Keratinocyte (primary cell): ENCODE measurements around the gene TEDC2. TPM values are rescaled to one million over a fixed set of nuclear protein-coding genes. Genes with fewer than 3 reads are reported as not detected.

Experiments
- DNase-seq: peaks from one replicate; pipeline ENCODE4 v3.0.0-alpha.2; 2011; ENCODE audit warnings: low read depth, missing footprints, low spot score
- FAIRE-seq: peaks from 2 replicates; lab custom pipeline; 2011; peaks lifted over from hg19 to GRCh38; lab: Jason Lieb, UNC
- H2AFZ ChIP-seq: 2 replicates; pipeline ENCODE4 v1.6.0; 2012; ENCODE audit warnings: low read length, control low read depth, inconsistent platforms; ENCODE audit not compliant: control insufficient read depth
- H3K27ac ChIP-seq: 2 replicates; pipeline ENCODE4 v1.5.1; 2011; ENCODE audit warnings: low read length; ENCODE audit not compliant: control insufficient read depth, insufficient read depth
- H3K27me3 ChIP-seq: 3 replicates; pipeline ENCODE4 v1.6.0; 2011; ENCODE audit warnings: low read length; ENCODE audit not compliant: control insufficient read depth, insufficient read depth; ENCODE audit errors: extremely low read depth
- H3K36me3 ChIP-seq, 2 experiments: 2 replicates in 1 of 2; 3 replicates in 1 of 2; pipeline ENCODE4 v1.5.1; 2011; ENCODE audit warnings: low read length in 2 of 2, mild to moderate bottlenecking in 1 of 2; ENCODE audit not compliant: control insufficient read depth in 2 of 2, insufficient read depth in 2 of 2; ENCODE audit errors: extremely low read depth in 1 of 2
- H3K4me1 ChIP-seq: 3 replicates; pipeline ENCODE4 v1.5.1; 2011; ENCODE audit warnings: low read length; ENCODE audit not compliant: control insufficient read depth, insufficient read depth; ENCODE audit errors: extremely low read depth
- H3K4me2 ChIP-seq: 3 replicates; pipeline ENCODE4 v1.6.0; 2011; ENCODE audit warnings: low read depth, low read length; ENCODE audit not compliant: control insufficient read depth, insufficient read depth; ENCODE audit errors: extremely low read depth
- H3K4me3 ChIP-seq, 3 experiments: fragments of 200-600 bp in 1 of 3; sonication (generic) in 1 of 3; 2 replicates in 2 of 3; 3 replicates in 1 of 3; pipeline ENCODE4 v1.5.1; 2011 to 2016; ENCODE audit warnings: low read length in 3 of 3, mild to moderate bottlenecking in 3 of 3, control low read depth in 2 of 3, inconsistent platforms in 1 of 3, low read depth in 1 of 3, mixed read lengths in 1 of 3, mixed run types in 1 of 3, moderate library complexity in 1 of 3; ENCODE audit not compliant: control insufficient read depth in 2 of 3, insufficient read depth in 2 of 3; ENCODE audit errors: extremely low read depth in 1 of 3
- H3K79me2 ChIP-seq: 2 replicates; pipeline ENCODE4 v1.6.0; 2012; ENCODE audit warnings: low read length; ENCODE audit not compliant: control insufficient read depth, insufficient read depth
- H3K9ac ChIP-seq: 3 replicates; pipeline ENCODE4 v1.6.0; 2011; ENCODE audit warnings: low read length; ENCODE audit not compliant: control insufficient read depth, insufficient read depth; ENCODE audit errors: extremely low read depth
- H3K9me1 ChIP-seq: 3 replicates; pipeline ENCODE4 v1.6.0; 2011; ENCODE audit warnings: low read length; ENCODE audit not compliant: control insufficient read depth, insufficient read depth; ENCODE audit errors: extremely low read depth
- H3K9me3 ChIP-seq: 2 replicates; pipeline ENCODE4 v1.5.1; 2012; ENCODE audit warnings: low read depth, low read length; ENCODE audit not compliant: control insufficient read depth
- H4K20me1 ChIP-seq: 3 replicates; pipeline ENCODE4 v1.6.0; 2011; ENCODE audit warnings: low read length; ENCODE audit not compliant: control insufficient read depth, insufficient read depth; ENCODE audit errors: extremely low read depth
- EZH2 ChIP-seq: IDR thresholded peaks from one replicate; pipeline ENCODE4 v1.6.1; 2012; ENCODE audit warnings: inconsistent platforms, mild to moderate bottlenecking, low read length, moderate library complexity
- dilution Hi-C: fragments of 300-500 bp; cut with MboI; formaldehyde crosslinking; loops from one replicate; pipeline ENCODE4 v1.7.0; 2020; ENCODE audit warnings: low sequenced_read_pairs; ENCODE audit not compliant: extremely low pct_ligation_motif_present
- polyA plus RNA-seq, 5 experiments: library from polyadenylated mRNA; depleted of rRNA in 3 of 5; stranded (reverse) in 3 of 5; stranded (forward) in 1 of 5; unstranded in 1 of 5; fragments of >200 nt; gene quantifications; 1 replicate in 1 of 5; 2 replicates in 3 of 5; 3 replicates in 1 of 5; pipeline versions ENCODE4 v1.2.1 to v1.2.3, GENCODE V29; 2011 to 2012; ENCODE audit warnings: missing spikeins in 2 of 5, low read depth in 1 of 5, low replicate concordance in 1 of 5
- TF ChIP-seq, protein P1 (sequence below), 3 experiments: IDR thresholded peaks in 1 of 3; conservative IDR thresholded peaks in 1 of 3; optimal IDR thresholded peaks in 1 of 3; 2 replicates in 2 of 3; 3 replicates in 1 of 3; pipeline versions ENCODE3 to v1.5.1; 2011; ENCODE audit warnings: low read length in 3 of 3, mild to moderate bottlenecking in 3 of 3, moderate library complexity in 2 of 3, control low read depth in 1 of 3, inconsistent platforms in 1 of 3; ENCODE audit not compliant: insufficient read depth in 2 of 3; ENCODE audit errors: extremely low read depth in 1 of 3

The TEDC2 gene
- polyA plus RNA-seq, 1 donor (not counting 4 experiments of a cell fraction or from before 2014, with no cell fraction given): 2.7 TPM

DNA sequence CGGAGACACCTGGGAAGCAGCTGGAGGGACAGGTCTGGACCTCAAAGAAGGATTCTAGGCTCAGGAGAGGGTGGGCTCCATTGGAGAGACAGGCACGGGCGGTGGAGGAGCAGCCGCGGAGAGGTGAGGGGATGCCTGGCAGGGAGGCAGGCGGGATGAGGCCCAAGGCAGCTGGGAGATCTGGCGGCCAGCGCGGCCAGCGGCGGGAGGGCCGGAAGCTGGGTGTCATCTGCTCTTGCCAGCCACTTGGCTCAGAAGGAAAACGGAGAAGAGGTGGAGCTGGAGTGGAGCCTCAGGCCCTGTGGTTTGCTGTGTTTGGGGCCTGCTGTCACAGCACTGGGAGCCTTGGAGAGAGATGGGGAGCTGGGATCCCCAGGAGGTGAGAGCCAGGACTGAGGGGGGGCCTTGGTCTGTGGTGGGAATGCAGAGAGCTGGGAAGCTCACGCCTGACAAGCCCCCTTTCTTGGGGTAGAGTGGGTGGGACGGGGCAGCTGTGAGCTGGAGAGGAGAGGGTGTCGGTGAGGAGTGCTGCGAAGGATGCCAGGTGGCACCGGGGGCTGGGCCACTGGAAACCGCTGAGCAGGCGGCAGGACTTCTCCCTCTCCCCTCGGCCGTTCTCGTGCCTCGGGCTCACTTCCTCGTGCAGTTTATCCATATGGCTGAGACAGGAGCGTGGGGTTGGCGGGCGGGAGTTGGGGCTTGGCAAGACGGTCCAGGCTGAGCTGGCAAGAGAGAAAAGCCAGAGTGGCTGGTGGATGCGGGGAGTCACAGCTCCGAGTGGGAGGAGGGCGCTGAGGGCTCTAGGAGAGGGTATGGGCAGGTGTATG is 23.0 kb downstream of the TEDC2 start:
- Histone ChIP-seq H3K4me3 (no peak overlapping the region), H4K20me1 (no peaks in the 10 kb centered on the region), H3K9me3 (no peaks in the 10 kb centered on the region), H3K9ac (no peak overlapping the region), H3K9me1 (no peaks in the 10 kb centered on the region), H3K79me2 (peaks cover 1% of the 10 kb centered on the region), H3K27me3 (no peaks in the 10 kb centered on the region), H3K4me2 (no peak overlapping the region), H2AFZ (no peak overlapping the region), H3K27ac (no peak overlapping the region), H3K4me1 (peaks cover 3% of the 10 kb centered on the region), H3K36me3 (peaks cover 0 to 1% of the 10 kb centered on the region in 2 experiments)
- no peak for DNase-seq
- TF ChIP-seq, protein P1, sequence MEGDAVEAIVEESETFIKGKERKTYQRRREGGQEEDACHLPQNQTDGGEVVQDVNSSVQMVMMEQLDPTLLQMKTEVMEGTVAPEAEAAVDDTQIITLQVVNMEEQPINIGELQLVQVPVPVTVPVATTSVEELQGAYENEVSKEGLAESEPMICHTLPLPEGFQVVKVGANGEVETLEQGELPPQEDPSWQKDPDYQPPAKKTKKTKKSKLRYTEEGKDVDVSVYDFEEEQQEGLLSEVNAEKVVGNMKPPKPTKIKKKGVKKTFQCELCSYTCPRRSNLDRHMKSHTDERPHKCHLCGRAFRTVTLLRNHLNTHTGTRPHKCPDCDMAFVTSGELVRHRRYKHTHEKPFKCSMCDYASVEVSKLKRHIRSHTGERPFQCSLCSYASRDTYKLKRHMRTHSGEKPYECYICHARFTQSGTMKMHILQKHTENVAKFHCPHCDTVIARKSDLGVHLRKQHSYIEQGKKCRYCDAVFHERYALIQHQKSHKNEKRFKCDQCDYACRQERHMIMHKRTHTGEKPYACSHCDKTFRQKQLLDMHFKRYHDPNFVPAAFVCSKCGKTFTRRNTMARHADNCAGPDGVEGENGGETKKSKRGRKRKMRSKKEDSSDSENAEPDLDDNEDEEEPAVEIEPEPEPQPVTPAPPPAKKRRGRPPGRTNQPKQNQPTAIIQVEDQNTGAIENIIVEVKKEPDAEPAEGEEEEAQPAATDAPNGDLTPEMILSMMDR (optimal IDR thresholded peaks at IDR 0.05 in 1 of 3, IDR thresholded peaks at IDR 0.05 in 1 of 3, conservative IDR thresholded peaks at IDR 0.05 in 1 of 3; ENCODE audit: extremely low read depth in 1 of 3, insufficient read depth in 2 of 3, low read length in 3 of 3): no peak
- TF ChIP-seq EZH2: no peak
- dilution Hi-C loops: no loop called here
- no peak for FAIRE-seq

GRCh38 chr16:2483939-2484897 is 24.3 kb downstream of the TEDC2 start:
- no peak for FAIRE-seq
- no peak for DNase-seq
- Histone ChIP-seq H3K4me2 (no peak overlapping the region), H3K79me2 (peaks cover 1% of the 10 kb centered on the region), H4K20me1 (no peaks in the 10 kb centered on the region), H3K9me1 (no peaks in the 10 kb centered on the region), H3K4me3 (no peak overlapping the region), H2AFZ (no peak overlapping the region), H3K36me3 (peaks cover 0 to under 1% of the 10 kb centered on the region in 2 experiments), H3K27ac (no peak overlapping the region), H3K27me3 (no peaks in the 10 kb centered on the region), H3K4me1 (peaks cover 3% of the 10 kb centered on the region), H3K9ac (no peak overlapping the region), H3K9me3 (no peaks in the 10 kb centered on the region)
- TF ChIP-seq EZH2: no peak
- TF ChIP-seq, protein P1 (optimal IDR thresholded peaks at IDR 0.05 in 1 of 3, IDR thresholded peaks at IDR 0.05 in 1 of 3, conservative IDR thresholded peaks at IDR 0.05 in 1 of 3; ENCODE audit: extremely low read depth in 1 of 3, insufficient read depth in 2 of 3, low read length in 3 of 3): no peak
- dilution Hi-C loops: no loop called here
